CD1c-positive myeloid dendritic cell (primary cell): ENCODE measurements around the gene HERC6.
"Not testable (repeated sequence)": the region's sequence is repeated elsewhere in the genome, so short reads cannot be mapped to it uniquely, and the experiment has no call there.

Source experiments
- DNase-seq: peaks from one replicate; pipeline ENCODE4 v3.0.0-alpha.2; 2016; ENCODE audit errors: extremely low spot score

HERC6 gene

GRCh38 chr4:88378691-88379559 lies at the start of gene HERC6:
Gene HERC6, plus strand, starts transcription at chr4:88378852. Its CDS starts 70 bp downstream, at chr4:88378922.
- DNase-seq: peak; percentile 95

GRCh38 chr4:88333741-88334405 lies 44.8 kb upstream of the HERC6 start:
- no peak for DNase-seq

GRCh38 chr4:88335092-88335665 lies 43.5 kb upstream of the HERC6 start:
- no peak for DNase-seq

- DNase-seq: no peak
Measured at GRCh38 chr4:88341227-88342192, 37.1 kb upstream of the HERC6 start.

GRCh38 chr4:88346902-88347301 lies 31.8 kb upstream of the HERC6 start:
- DNase-seq: not testable (repeated sequence)

- not testable (repeated sequence) for DNase-seq
Measured at GRCh38 chr4:88348761-88349160, 29.9 kb upstream of the HERC6 start.

GRCh38 chr4:88350786-88351185 lies 27.9 kb upstream of the HERC6 start:
- DNase-seq: no peak

- no peak for DNase-seq
Measured at GRCh38 chr4:88352062-88352740, 26.5 kb upstream of the HERC6 start.

- DNase-seq: no peak
Measured at GRCh38 chr4:88353324-88353723, 25.3 kb upstream of the HERC6 start.

GRCh38 chr4:88356771-88357170 lies 21.9 kb upstream of the HERC6 start:
- DNase-seq: no peak

GRCh38 chr4:88357262-88357661 lies 21.4 kb upstream of the HERC6 start:
- DNase-seq: no peak

GRCh38 chr4:88359558-88359957 lies 19.1 kb upstream of the HERC6 start:
- no peak for DNase-seq

GRCh38 chr4:88360256-88360655 lies 18.4 kb upstream of the HERC6 start:
- no peak for DNase-seq

GRCh38 chr4:88360791-88361190 lies 17.9 kb upstream of the HERC6 start:
- DNase-seq: no peak

GRCh38 chr4:88361217-88361773 lies 17.4 kb upstream of the HERC6 start:
- not testable (repeated sequence) for DNase-seq

GRCh38 chr4:88366460-88366859 lies 12.2 kb upstream of the HERC6 start:
- DNase-seq: no peak

GRCh38 chr4:88367826-88368225 lies 10.8 kb upstream of the HERC6 start:
- DNase-seq: no peak

- DNase-seq: peak; percentile 43
Measured at GRCh38 chr4:88369180-88369812, 9.4 kb upstream of the HERC6 start.

- DNase-seq: no peak
Measured at GRCh38 chr4:88381123-88381522, 2.5 kb downstream of the HERC6 start.

GRCh38 chr4:88382621-88383020 lies 4.0 kb downstream of the HERC6 start:
- peak; percentile 30 for DNase-seq
